HCT116 (cell line): ENCODE results near the gene SLC35C1. TPM values are rescaled to one million over a fixed set of nuclear protein-coding genes. Genes with fewer than 3 reads are reported as not detected.

Experiments
- ATAC-seq: fragments of 200-7000 bp; cut with Tn5 transposase; 2 replicates; pipeline ENCODE4 v1.9.1; 2020; ENCODE audit warnings: mild to moderate bottlenecking, moderate library complexity
- Bru-seq: library from RNA; stranded (reverse); fragments of 400-500 nt; gene quantifications from one replicate; lab custom pipeline; 2021; lab: Mats Ljungman, UMichigan
- BruChase-seq, 2 experiments: library from RNA; stranded (reverse); fragments of 400-500 nt; gene quantifications; one replicate each; lab custom pipeline; 2021; lab: Mats Ljungman, UMichigan
- BruUV-seq: library from RNA; stranded (reverse); fragments of 400-500 nt; replicated peaks from 2 replicates; lab custom pipeline; 2021; lab: Mats Ljungman, UMichigan
- CTCF ChIA-PET: fragments of 300-600 bp; sonication (Branson Sonifier 250); formaldehyde crosslinking; loops from one replicate; lab custom pipeline; 2021; ENCODE audit warnings: antibody characterized with exemption; lab: Charles Lee
- POLR2A ChIA-PET: fragments of 300-600, 350-600 bp; sonication (Branson Sonifier 250); formaldehyde crosslinking; loops from one replicate; lab custom pipeline; 2021; ENCODE audit warnings: antibody characterized with exemption; lab: Charles Lee
- RAD21 ChIA-PET, 2 experiments: fragments of 300-600 bp; sonication (Branson Sonifier 250); formaldehyde crosslinking; loops; one replicate each; lab custom pipeline; 2023; ENCODE audit warnings: low total read pairs in 2 of 2; ENCODE audit not compliant: uncharacterized antibody in 2 of 2, unreplicated experiment in 2 of 2, low non-redundant PET in 1 of 2; lab: Charles Lee
- DNase-seq: peaks from one replicate; pipeline ENCODE4 v3.0.0-alpha.2; 2010; ENCODE audit warnings: low read depth, low spot score
- H2AFZ ChIP-seq: fragments of 200-600 bp; shearing (Covaris generic), sonication (generic); 2 replicates; pipeline ENCODE4 v1.6.1; 2017; ENCODE audit warnings: low read depth, mixed run types, mixed read lengths, antibody characterized with exemption, low read length; ENCODE audit not compliant: poor library complexity, severe bottlenecking
- H3K27ac ChIP-seq: 2 replicates; pipeline ENCODE4 v1.5.1; 2012; ENCODE audit warnings: low read depth, low read length
- H3K27me3 ChIP-seq: fragments of 200-600 bp; sonication (generic); 2 replicates; pipeline ENCODE4 v1.6.1; 2016; ENCODE audit warnings: mixed run types, low read length, mixed read lengths; ENCODE audit not compliant: insufficient read depth
- H3K36me3 ChIP-seq, 2 experiments: fragments of 200-500 bp in 1 of 2; fragments of 200-600 bp in 1 of 2; sonication (Bioruptor generic) in 1 of 2; sonication (generic) in 1 of 2; 2 replicates each; pipeline versions ENCODE4 v1.5.1 to v1.6.1; 2014 to 2016; ENCODE audit warnings: low read length in 2 of 2, inconsistent platforms in 1 of 2, mixed read lengths in 1 of 2, mixed run types in 1 of 2; ENCODE audit not compliant: insufficient read depth in 2 of 2, control insufficient read depth in 1 of 2
- H3K4me1 ChIP-seq, 2 experiments: fragments of 200-600 bp in 1 of 2; sonication (generic) in 1 of 2; 2 replicates each; pipeline versions ENCODE4 v1.5.1 to v1.6.1; 2012 to 2017; ENCODE audit warnings: low read length in 2 of 2, inconsistent platforms in 1 of 2, mild to moderate bottlenecking in 1 of 2, mixed read lengths in 1 of 2, mixed run types in 1 of 2, moderate library complexity in 1 of 2; ENCODE audit not compliant: insufficient read depth in 2 of 2, control insufficient read depth in 1 of 2
- H3K4me2 ChIP-seq: fragments of 200-600 bp; sonication (generic); 2 replicates; pipeline ENCODE4 v1.6.1; 2017; ENCODE audit warnings: mixed run types, low read length, mixed read lengths
- H3K4me3 ChIP-seq, 2 experiments: fragments of 200-600 bp in 1 of 2; sonication (generic) in 1 of 2; replicated peaks in 1 of 2; 2 replicates each; pipeline ENCODE4 v1.5.1; 2011 to 2016; ENCODE audit warnings: low read length in 2 of 2, control low read depth in 1 of 2, low read depth in 1 of 2, mild to moderate bottlenecking in 1 of 2, mixed read lengths in 1 of 2, mixed run types in 1 of 2
- H3K79me2 ChIP-seq: fragments of 200-600 bp; sonication (generic); 2 replicates; pipeline ENCODE4 v1.6.1; 2017; ENCODE audit warnings: mild to moderate bottlenecking, mixed run types, low read length, moderate library complexity, mixed read lengths; ENCODE audit not compliant: insufficient read depth
- H3K9ac ChIP-seq: fragments of 200-600 bp; sonication (generic); 2 replicates; pipeline ENCODE4 v1.6.1; 2016; ENCODE audit warnings: low read length, mixed read lengths
- H3K9me2 ChIP-seq: fragments of 200-600 bp; sonication (generic), shearing (Covaris generic); 2 replicates; pipeline ENCODE4 v1.6.1; 2017; ENCODE audit warnings: mixed run types, mild to moderate bottlenecking, moderate library complexity; ENCODE audit not compliant: insufficient read depth
- H3K9me3 ChIP-seq, 2 experiments: fragments of 200-500 bp in 1 of 2; fragments of 200-600 bp in 1 of 2; sonication (Bioruptor generic) in 1 of 2; sonication (generic) in 1 of 2; 2 replicates each; pipeline ENCODE4 v1.6.1; 2014 to 2017; ENCODE audit warnings: low read length in 2 of 2, mixed read lengths in 2 of 2, inconsistent platforms in 1 of 2, low read depth in 1 of 2, mild to moderate bottlenecking in 1 of 2, mixed run types in 1 of 2, moderate library complexity in 1 of 2; ENCODE audit not compliant: control insufficient read depth in 1 of 2, insufficient read depth in 1 of 2
- H4K20me1 ChIP-seq: fragments of 200-600 bp; sonication (generic), shearing (Covaris generic); 2 replicates; pipeline ENCODE4 v1.6.1; 2017; ENCODE audit warnings: mixed run types, mild to moderate bottlenecking, moderate library complexity; ENCODE audit not compliant: insufficient read depth
- CBX3 ChIP-seq: IDR thresholded peaks from 2 replicates; pipeline ENCODE4 v1.6.1; 2012; ENCODE audit warnings: low read depth
- EGR1 ChIP-seq: IDR thresholded peaks from 2 replicates; pipeline ENCODE4 v1.6.1; 2012; ENCODE audit warnings: low read depth
- ELF1 ChIP-seq: IDR thresholded peaks from 2 replicates; pipeline ENCODE4 v1.6.1; 2012; ENCODE audit warnings: low read depth, borderline replicate concordance
- EZH2 ChIP-seq: fragments of 200-600 bp; sonication (generic); IDR thresholded peaks from 2 replicates; pipeline ENCODE4 v1.6.1; 2017; ENCODE audit warnings: antibody characterized with exemption, mixed run types
- FOSL1 ChIP-seq: IDR thresholded peaks from 2 replicates; pipeline ENCODE4 v1.6.1; 2012; ENCODE audit warnings: low read depth
- JUND ChIP-seq: IDR thresholded peaks from 2 replicates; pipeline ENCODE4 v1.6.1; 2012
- POLR2A ChIP-seq: IDR thresholded peaks from 2 replicates; pipeline ENCODE4 v1.7.0; 2011; ENCODE audit warnings: borderline replicate concordance; ENCODE audit not compliant: insufficient read depth, insufficient read length; ENCODE audit errors: extremely low read depth
- POLR2AphosphoS5 ChIP-seq: IDR thresholded peaks from 2 replicates; pipeline ENCODE4 v1.6.1; 2011; ENCODE audit warnings: mild to moderate bottlenecking, low read depth, low read length, moderate library complexity
- RAD21 ChIP-seq: IDR thresholded peaks from 2 replicates; pipeline ENCODE4 v1.6.1; 2012; ENCODE audit warnings: low read depth, mild to moderate bottlenecking
- REST ChIP-seq: IDR thresholded peaks from 2 replicates; pipeline ENCODE4 v1.6.1; 2012; ENCODE audit warnings: low read depth
- SIN3A ChIP-seq: IDR thresholded peaks from 2 replicates; pipeline ENCODE4 v1.6.1; 2012; ENCODE audit warnings: low read depth
- SP1 ChIP-seq: IDR thresholded peaks from 2 replicates; pipeline ENCODE4 v1.6.1; 2012; ENCODE audit warnings: low read depth
- SRF ChIP-seq: IDR thresholded peaks from 2 replicates; pipeline ENCODE4 v1.6.1; 2012; ENCODE audit warnings: low read depth
- TCF7L2 ChIP-seq: IDR thresholded peaks from 2 replicates; pipeline ENCODE4 v1.7.0; 2011; ENCODE audit warnings: borderline replicate concordance, inconsistent platforms; ENCODE audit not compliant: insufficient read depth, insufficient read length; ENCODE audit errors: extremely low read depth
- YY1 ChIP-seq: IDR thresholded peaks from 2 replicates; pipeline ENCODE4 v1.6.1; 2011; ENCODE audit warnings: low read length, low read depth, moderate library complexity, mild to moderate bottlenecking; ENCODE audit not compliant: insufficient replicate concordance; ENCODE audit errors: extremely low read depth
- ZFX ChIP-seq: fragments of 450-650 bp; IDR thresholded peaks from 2 replicates; pipeline ENCODE4 v1.6.1; 2017
- ZNF274 ChIP-seq: fragments of 200-500 bp; sonication (Bioruptor generic); IDR thresholded peaks from 2 replicates; pipeline ENCODE4 v1.6.1; 2014; ENCODE audit warnings: mild to moderate bottlenecking, low read depth, low read length, inconsistent platforms
- intact Hi-C: fragments of 100-400 bp; cut with micrococcal nuclease; formaldehyde crosslinking; loops from 2 replicates; pipeline ENCODE4 v1.10.0; 2022
- long read RNA-seq: library from polyadenylated mRNA; unstranded; transcript quantifications from one replicate; pipeline ENCODE4 v2.0.0, GENCODE V29; 2021; ENCODE audit not compliant: unreplicated experiment
- polyA plus RNA-seq: library from polyadenylated mRNA; unstranded; fragments of >200 nt; gene quantifications from 2 replicates; pipeline ENCODE4 v1.2.1, GENCODE V29; 2012; ENCODE audit warnings: missing spikeins
- total RNA-seq: library from RNA; stranded (reverse); gene quantifications from one replicate; pipeline ENCODE4 v1.2.1, GENCODE V29; 2021; ENCODE audit not compliant: unreplicated experiment
- TF ChIP-seq, protein P1 (sequence below): IDR thresholded peaks from 2 replicates; pipeline ENCODE4 v1.6.1; 2012
- TF ChIP-seq, protein P2 (sequence below): IDR thresholded peaks from 2 replicates; pipeline ENCODE4 v1.6.1; 2011; ENCODE audit warnings: mild to moderate bottlenecking, low read length, moderate library complexity; ENCODE audit not compliant: insufficient replicate concordance; ENCODE audit errors: extremely low read depth

Gene SLC35C1
- total RNA-seq (18.2 TPM), Bru-seq, nascent RNA (percentile 60 among the genes with signal in this experiment), BruChase-seq, experiment 1, labeled RNA remaining after a 6-hour chase (percentile 62 among the genes with signal in this experiment), BruChase-seq, experiment 2, labeled RNA remaining after a 2-hour chase (percentile 75 among the genes with signal in this experiment)
- polyA plus RNA-seq, result 13.4 and 15.8 TPM in 2 replicates
- long read RNA-seq, full-length matches to known transcripts, result 40 of 52 reads
- long read RNA-seq, partial matches to known transcripts, result 0 of 52 reads
- long read RNA-seq, other reads (novel, unspliced or antisense), result 12 of 52 reads

DNA sequence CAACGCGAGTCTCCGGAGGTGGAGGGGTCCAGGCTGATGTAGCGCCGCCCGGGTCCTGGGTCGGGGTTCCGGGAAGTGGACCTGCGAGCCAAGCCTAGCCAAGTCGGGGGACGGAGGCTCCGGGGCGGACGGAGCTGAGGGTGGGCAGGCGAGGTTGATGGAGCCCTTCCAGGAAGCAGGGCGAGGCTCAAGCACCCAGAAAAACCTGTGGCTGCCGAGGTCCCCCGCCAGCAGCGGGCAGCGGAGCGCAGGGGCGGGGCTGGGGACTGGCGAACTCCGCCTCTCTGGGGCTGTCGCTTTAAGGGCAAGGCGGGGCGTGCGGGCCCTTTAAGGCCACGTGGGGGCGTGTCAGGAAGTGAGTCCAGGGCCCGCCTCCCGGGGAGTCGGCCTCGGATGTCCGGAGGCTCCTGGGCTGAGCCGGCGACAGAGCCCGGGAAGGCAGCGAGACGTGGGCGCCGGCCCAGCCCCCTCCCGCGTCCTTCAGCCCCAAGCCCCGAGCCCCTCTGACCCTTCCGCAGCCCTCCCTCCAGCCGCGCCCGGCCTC lies at the start of gene SLC35C1:
Gene SLC35C1 (plus strand): TSS at position 389 of the 544 bp plus-strand sequence. CDS start 653 bp downstream, outside the sequence.
- Histone ChIP-seq H3K4me3 (peak within 1 kb of the TSS; percentile 85 to 86), H3K4me2 (peak within 1 kb of the TSS; percentile 91), H3K36me3 (no peaks in the 10 kb centered on the region; a peak in 1 of 4 replicates), H3K27ac (peak within 1 kb of the TSS; percentile 87), H2AFZ (peak within 1 kb of the TSS; percentile 77), H3K9me2 (no peaks in the 10 kb centered on the region; the same call in 1 of the 2 replicates), H3K9ac (peak within 1 kb of the TSS; percentile 78), H3K79me2 (peaks cover 28% of the 10 kb centered on the region), H3K9me3 (no peaks in the 10 kb centered on the region), H3K4me1 (peaks cover 18 to 35% of the 10 kb centered on the region in 2 experiments), H3K27me3 (no peaks in the 10 kb centered on the region), H4K20me1 (no peaks in the 10 kb centered on the region)
- BruUV-seq, result no TSS peak
- ATAC-seq (peak; percentile 89), DNase-seq (peak; percentile 86)
- ChIA-PET POLR2A (interaction anchor here (1.4 to 1.5 kb wide), 2 partner anchors 12 to 38 kb away, joined by 3 read pairs; no protein-coding TSS in a partner anchor), RAD21 (no interaction called here), CTCF (no interaction called here)
- intact Hi-C loops, result no loop called here
- TF ChIP-seq FOSL1 (no peak), SIN3A (peak; percentile 89), ZFX (no peak), ELF1 (no peak; the same call in 1 of the 2 replicates), SP1 (peak; percentile 75; the same call in 1 of the 2 replicates), RAD21 (no peak), REST (no peak), ZNF274 (no peak), EZH2 (no peak), SRF (peak; percentile 75; the same call in 1 of the 2 replicates), YY1 (no peak), EGR1 (peak; percentile 41; the same call in 1 of the 2 replicates), JUND (no peak), CBX3 (no peak), POLR2AphosphoS5 (peak; percentile 93), TCF7L2 (peak; percentile 77), POLR2A (peak; percentile 60)
- TF ChIP-seq, protein P1, sequence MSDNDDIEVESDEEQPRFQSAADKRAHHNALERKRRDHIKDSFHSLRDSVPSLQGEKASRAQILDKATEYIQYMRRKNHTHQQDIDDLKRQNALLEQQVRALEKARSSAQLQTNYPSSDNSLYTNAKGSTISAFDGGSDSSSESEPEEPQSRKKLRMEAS, result peak; percentile 89
- TF ChIP-seq, protein P2, sequence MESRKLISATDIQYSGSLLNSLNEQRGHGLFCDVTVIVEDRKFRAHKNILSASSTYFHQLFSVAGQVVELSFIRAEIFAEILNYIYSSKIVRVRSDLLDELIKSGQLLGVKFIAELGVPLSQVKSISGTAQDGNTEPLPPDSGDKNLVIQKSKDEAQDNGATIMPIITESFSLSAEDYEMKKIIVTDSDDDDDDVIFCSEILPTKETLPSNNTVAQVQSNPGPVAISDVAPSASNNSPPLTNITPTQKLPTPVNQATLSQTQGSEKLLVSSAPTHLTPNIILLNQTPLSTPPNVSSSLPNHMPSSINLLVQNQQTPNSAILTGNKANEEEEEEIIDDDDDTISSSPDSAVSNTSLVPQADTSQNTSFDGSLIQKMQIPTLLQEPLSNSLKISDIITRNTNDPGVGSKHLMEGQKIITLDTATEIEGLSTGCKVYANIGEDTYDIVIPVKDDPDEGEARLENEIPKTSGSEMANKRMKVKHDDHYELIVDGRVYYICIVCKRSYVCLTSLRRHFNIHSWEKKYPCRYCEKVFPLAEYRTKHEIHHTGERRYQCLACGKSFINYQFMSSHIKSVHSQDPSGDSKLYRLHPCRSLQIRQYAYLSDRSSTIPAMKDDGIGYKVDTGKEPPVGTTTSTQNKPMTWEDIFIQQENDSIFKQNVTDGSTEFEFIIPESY, result no peak
